A549 treated with Mapracorat at 1 μM for 4 hours (cell line): Measurements from ENCODE around the gene PRDM16. TPM values are rescaled to one million over a fixed set of nuclear protein-coding genes. Genes with fewer than 3 reads are reported as not detected.

Experiments used
- total RNA-seq: library from RNA; stranded (reverse); fragments of 200-300 nt; extraction: Qiagen RNA extraction; gene quantifications from 5 replicates; pipeline ENCODE4 v1.2.3, GENCODE V29; 2022

Gene PRDM16
- total RNA-seq, result 0.06 to 0.43 TPM (median 0.25 TPM) in 5 replicates

DNA sequence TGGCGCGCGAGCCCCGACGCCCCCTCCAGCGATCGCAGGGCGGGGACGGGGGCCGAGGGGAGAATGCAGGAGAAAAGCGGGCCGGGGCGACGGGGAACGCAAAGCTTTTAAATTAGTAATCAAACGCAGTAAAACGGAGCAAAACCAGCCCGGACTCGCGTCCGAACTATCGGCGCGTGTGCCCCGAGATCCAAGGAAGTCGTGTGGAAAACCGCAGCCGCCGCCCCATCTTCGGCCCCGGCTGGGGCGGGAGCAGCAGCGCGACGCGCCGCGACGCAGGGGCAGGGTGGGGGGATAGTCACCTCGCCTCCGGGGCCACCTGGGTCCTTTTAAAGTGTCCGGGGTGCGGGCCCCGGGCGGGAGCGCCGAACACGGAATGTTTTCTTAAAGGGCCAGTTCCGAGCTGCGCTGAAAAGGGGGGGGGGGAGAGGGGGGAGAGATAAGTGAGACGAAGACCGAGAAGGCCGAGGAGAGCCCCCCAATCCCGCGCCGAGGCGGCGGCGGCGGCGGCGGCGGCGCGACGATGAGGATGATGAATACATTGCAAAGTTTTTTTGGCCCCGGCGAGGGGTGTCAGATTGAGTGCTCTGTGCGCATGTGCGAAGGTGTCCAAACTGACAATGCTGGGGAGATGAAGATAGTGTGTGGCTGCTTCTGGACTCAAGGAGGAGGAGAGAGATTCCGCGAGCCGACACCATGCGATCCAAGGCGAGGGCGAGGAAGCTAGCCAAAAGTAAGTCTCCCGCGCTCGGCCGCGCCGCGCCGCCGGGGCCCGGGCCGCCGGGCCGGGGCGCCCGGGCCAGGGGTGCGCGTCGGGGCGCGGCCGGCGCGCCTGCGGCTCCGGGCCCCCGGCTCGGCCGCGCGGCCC is at the start of gene PRDM16:
Gene PRDM16 (plus strand): TSS at position 640 of the 868 bp plus-strand sequence. CDS start 57 bp downstream, at position 697.

DNA sequence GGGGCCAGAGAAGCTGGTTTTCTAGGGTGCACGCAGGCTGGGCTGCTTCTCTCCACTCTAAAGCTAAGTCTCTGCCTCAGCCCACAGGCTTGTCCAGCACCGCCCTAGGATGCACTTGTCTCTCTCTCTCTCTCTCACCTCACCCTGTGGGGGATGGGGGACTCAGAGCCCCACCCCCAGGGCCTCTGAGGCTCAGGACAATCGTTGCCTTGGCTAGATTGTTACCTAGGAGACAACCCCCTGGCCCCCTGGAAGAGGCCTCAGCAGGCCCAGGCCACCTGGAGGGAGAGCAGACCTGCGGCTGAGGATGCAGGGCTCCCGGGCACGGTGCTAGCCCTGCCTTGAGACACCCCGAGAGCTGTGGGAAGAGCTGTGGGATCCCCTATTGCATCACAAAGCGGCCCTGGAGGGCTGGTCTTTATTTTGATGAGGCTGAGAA is 47.8 kb upstream of the PRDM16 start, which contains the start of gene ACTRT2:
Gene ACTRT2 (plus strand): TSS at position 235 of the 439 bp plus-strand sequence. CDS start 220 bp downstream, outside the sequence.

DNA sequence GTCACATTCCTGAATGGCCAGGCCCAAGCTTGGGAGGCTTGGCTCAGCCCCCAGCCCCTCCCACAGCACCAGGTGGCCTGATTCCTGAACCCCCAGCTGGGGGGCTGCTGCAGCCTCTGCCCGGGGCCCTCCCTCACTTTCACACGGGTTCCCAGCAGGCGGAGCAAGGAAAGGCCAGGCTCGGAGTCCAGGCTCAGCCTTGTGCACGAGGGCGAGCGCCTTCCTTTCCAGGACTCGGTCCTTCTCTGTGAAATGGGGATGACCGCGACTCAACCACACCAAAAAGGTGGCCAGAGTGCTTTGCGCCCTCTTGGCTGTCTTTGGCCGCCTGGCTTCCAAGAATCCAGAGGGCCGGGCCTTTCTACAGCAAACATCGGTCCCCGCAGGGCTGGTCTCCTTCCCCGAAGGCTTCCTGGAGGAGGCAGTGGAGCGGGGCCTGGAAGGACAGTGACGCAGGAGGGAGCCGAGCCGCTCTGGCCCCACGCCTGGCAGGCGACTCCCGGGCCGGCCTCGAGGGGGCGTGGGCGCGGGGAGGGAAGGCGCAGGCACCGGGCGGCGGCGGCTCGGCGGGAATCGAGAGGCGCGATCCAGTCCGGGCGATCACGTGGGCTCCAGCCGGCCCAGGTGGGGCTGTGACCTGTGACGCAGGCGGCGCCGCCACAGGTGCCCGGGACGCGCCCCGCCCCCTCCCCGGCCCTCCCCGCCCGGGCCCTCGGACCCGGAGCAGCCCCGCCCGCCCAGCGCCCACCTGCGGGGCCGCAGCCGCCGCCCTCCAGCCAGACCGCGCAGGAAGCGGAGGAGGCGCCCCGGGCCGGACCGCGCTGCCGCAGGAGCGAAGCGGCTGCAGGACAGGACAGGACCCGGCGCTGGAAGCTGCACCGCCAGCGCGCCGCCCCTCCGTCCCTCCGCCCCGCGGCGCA is 385.1 kb downstream of the PRDM16 start, which contains the start of gene ARHGEF16:
Gene ARHGEF16 (plus strand): TSS at position 775 of the 920 bp plus-strand sequence. CDS start 8,420 bp downstream, outside the sequence.

Other genes starting within 250 kb of the PRDM16 start
- not detected in 5 replicates for gene ACTRT2, start 47.7 kb upstream of the PRDM16 start, total RNA-seq